Stimulated activated CD4-positive, alpha-beta T cell treated with anti-CD3 and anti-CD28 coated beads, TNF-alpha, amount 100 ng/mL, for 1 hour (primary cell): ENCODE measurements around the gene PPFIA2.

Experiments
- DNase-seq, 3 donors: peaks; one replicate each; pipeline ENCODE4 v3.0.0-alpha.2; 2020; ENCODE audit warnings: low read depth in 3 of 3, low spot score in 1 of 3

Gene PPFIA2

GRCh38 chr12:81759190-81760051 lies at the start of gene PPFIA2:
Gene PPFIA2 (minus strand): TSS chr12:81759350.
- DNase-seq, result peak in 1 of 3 donors; percentile 1

- no peak for DNase-seq
Observed at GRCh38 chr12:81800298-81801148, 41.4 kb upstream of the PPFIA2 start.

- DNase-seq, result no peak
Observed at GRCh38 chr12:81798294-81798693, 39.1 kb upstream of the PPFIA2 start.

GRCh38 chr12:81797100-81797499 lies 38.0 kb upstream of the PPFIA2 start:
- no peak for DNase-seq

GRCh38 chr12:81792666-81793065 lies 33.5 kb upstream of the PPFIA2 start:
- no peak for DNase-seq

GRCh38 chr12:81779216-81779615 lies 20.1 kb upstream of the PPFIA2 start:
- no peak for DNase-seq

- no peak for DNase-seq
Observed at GRCh38 chr12:81778719-81779118, 19.6 kb upstream of the PPFIA2 start.

- DNase-seq, result peak in 1 of 3 donors; percentile 1
Observed at GRCh38 chr12:81758421-81759189, 545 bp downstream of the PPFIA2 start.

- DNase-seq, result no peak
Observed at GRCh38 chr12:81757731-81758365, 1.3 kb downstream of the PPFIA2 start.

- no peak for DNase-seq
Observed at GRCh38 chr12:81729781-81730180, 29.4 kb downstream of the PPFIA2 start.

GRCh38 chr12:81727391-81727790 lies 31.8 kb downstream of the PPFIA2 start:
- DNase-seq, result no peak

- no peak for DNase-seq
Observed at GRCh38 chr12:81726634-81727033, 32.5 kb downstream of the PPFIA2 start.

- DNase-seq, result no peak
Observed at GRCh38 chr12:81723361-81723760, 35.8 kb downstream of the PPFIA2 start.

GRCh38 chr12:81722004-81722403 lies 37.1 kb downstream of the PPFIA2 start:
- DNase-seq, result no peak

- no peak for DNase-seq
Observed at GRCh38 chr12:81718616-81719015, 40.5 kb downstream of the PPFIA2 start.

- DNase-seq, result no peak
Observed at GRCh38 chr12:81712536-81712935, 46.6 kb downstream of the PPFIA2 start.

GRCh38 chr12:81705586-81705985 lies 53.6 kb downstream of the PPFIA2 start:
- DNase-seq, result no peak

- DNase-seq, result no peak
Observed at GRCh38 chr12:81699551-81699950, 59.6 kb downstream of the PPFIA2 start.

GRCh38 chr12:81692008-81692407 lies 67.1 kb downstream of the PPFIA2 start:
- no peak for DNase-seq

- no peak for DNase-seq
Observed at GRCh38 chr12:81683881-81684280, 75.3 kb downstream of the PPFIA2 start.

- DNase-seq, result no peak
Observed at GRCh38 chr12:81679614-81680013, 79.5 kb downstream of the PPFIA2 start.
